Dorsolateral prefrontal cortex (tissue), 118 donors: ENCODE results near the gene MORC1. TPM values are rescaled to one million over a fixed set of nuclear protein-coding genes. Genes with fewer than 3 reads are reported as not detected.

ENCODE experiments used
- total RNA-seq, 120 experiments: library from RNA; stranded (reverse); gene quantifications; one replicate each; pipeline versions ENCODE4 v1.2.3 to v1.2.4, GENCODE V29; 2022

The MORC1 gene
- total RNA-seq, 120 experiments from 2014 or later: 0.10 to 0.49 (median 0.21) TPM; not detected in 77

Other genes starting within 250 kb of the MORC1 start
- 1 to 10 TPM in 6 of 120 experiments, under 1 TPM in 16, not detected in 98; 0.43 to 1.6 (median 0.75) TPM for gene GUCA1C, start 164.3 kb downstream of the MORC1 start, total RNA-seq
- gene C3orf85, start 18.6 kb upstream of the MORC1 start, total RNA-seq: not detected
- not detected for gene DPPA2, start 198.4 kb upstream of the MORC1 start, total RNA-seq
- gene DPPA4, start 219.4 kb upstream of the MORC1 start, total RNA-seq: 1 to 10 TPM in 1 of 120 experiments, under 1 TPM in 10, not detected in 109; 0.23 to 1.0 (median 0.44) TPM